HEK293 (cell line): ENCODE measurements around the gene ATAD1.

ENCODE experiments used
- CTCF ChIA-PET: fragments of 350-600 bp; formaldehyde crosslinking; extraction: SDS; loops from one replicate; lab custom pipeline; 2021; ENCODE audit warnings: antibody characterized with exemption; lab: Yijun Ruan, JAX
- POLR2A ChIA-PET: fragments of 300-600 bp; formaldehyde crosslinking; extraction: SDS; loops from one replicate; lab custom pipeline; 2020; ENCODE audit warnings: antibody characterized with exemption, inconsistent platforms; lab: Yijun Ruan, JAX
- H3K27ac ChIP-seq: fragments of 200-500 bp; sonication (Bioruptor generic); 2 replicates; pipeline ENCODE4 v1.5.1; 2014; ENCODE audit warnings: low read depth, low read length, control low read depth, inconsistent platforms; ENCODE audit errors: extremely low read depth
- H3K36me3 ChIP-seq, 2 experiments: fragments of 200-500 bp in 1 of 2; sonication (Bioruptor generic) in 1 of 2; 1 replicate in 1 of 2; 2 replicates in 1 of 2; pipeline ENCODE4 v1.5.1; 2014 to 2017; ENCODE audit warnings: inconsistent platforms in 2 of 2, low read length in 2 of 2; ENCODE audit not compliant: control insufficient read depth in 2 of 2, insufficient read depth in 1 of 2
- H3K4me1 ChIP-seq: fragments of 200-500 bp; sonication (Bioruptor generic); 2 replicates; pipeline ENCODE4 v1.5.1; 2014; ENCODE audit warnings: mild to moderate bottlenecking, low read length, inconsistent platforms; ENCODE audit not compliant: control insufficient read depth, insufficient read depth
- H3K4me3 ChIP-seq: 2 replicates; pipeline ENCODE4 v1.5.1; 2011; ENCODE audit warnings: low read depth, mild to moderate bottlenecking, control low read depth, low read length, moderate library complexity
- H3K9me3 ChIP-seq: fragments of 200-500 bp; sonication (Bioruptor generic); 2 replicates; pipeline ENCODE4 v1.5.1; 2014; ENCODE audit warnings: low read depth, low read length, inconsistent platforms; ENCODE audit not compliant: control insufficient read depth, insufficient read depth
- CTCF ChIP-seq: fragments of 450-650 bp; formaldehyde crosslinking; IDR thresholded peaks from 2 replicates; pipeline ENCODE4 v1.5.1; 2016; ENCODE audit warnings: missing biosample characterization, missing genetic modification characterization
- KLF1 ChIP-seq: fragments of 450-650 bp; formaldehyde crosslinking; IDR thresholded peaks from 2 replicates; pipeline ENCODE4 v1.5.1; 2016; ENCODE audit warnings: missing biosample characterization, missing genetic modification characterization
- KLF10 ChIP-seq: fragments of 450-650 bp; IDR thresholded peaks from 2 replicates; pipeline ENCODE4 v1.5.1; 2018; ENCODE audit warnings: missing biosample characterization, mild to moderate bottlenecking, missing genetic modification characterization
- KLF17 ChIP-seq: fragments of 450-650 bp; formaldehyde crosslinking; IDR thresholded peaks from 2 replicates; pipeline ENCODE4 v1.5.1; 2016; ENCODE audit warnings: missing biosample characterization, missing genetic modification characterization
- KLF9 ChIP-seq: fragments of 450-650 bp; formaldehyde crosslinking; IDR thresholded peaks from 2 replicates; pipeline ENCODE4 v1.5.1; 2016; ENCODE audit warnings: missing biosample characterization, missing genetic modification characterization, low read depth
- OVOL3 ChIP-seq: fragments of 450-650 bp; formaldehyde crosslinking; IDR thresholded peaks from 2 replicates; pipeline ENCODE4 v1.5.1; 2016; ENCODE audit warnings: missing biosample characterization, missing genetic modification characterization
- PRDM4 ChIP-seq: fragments of 450-650 bp; formaldehyde crosslinking; IDR thresholded peaks from 2 replicates; pipeline ENCODE4 v1.5.1; 2017; ENCODE audit warnings: missing biosample characterization, missing genetic modification characterization
- PRDM6 ChIP-seq: fragments of 450-650 bp; formaldehyde crosslinking; IDR thresholded peaks from 2 replicates; pipeline ENCODE4 v1.5.1; 2017; ENCODE audit warnings: missing biosample characterization, missing genetic modification characterization
- TRIM28 ChIP-seq: IDR thresholded peaks from 2 replicates; pipeline ENCODE4 v1.6.1; 2011; ENCODE audit warnings: low read length, control low read depth, borderline replicate concordance
- WT1 ChIP-seq: fragments of 450-650 bp; formaldehyde crosslinking; IDR thresholded peaks from 2 replicates; pipeline ENCODE4 v1.5.1; 2016; ENCODE audit warnings: missing biosample characterization, missing genetic modification characterization
- YY1 ChIP-seq: fragments of 450-650 bp; formaldehyde crosslinking; IDR thresholded peaks from 2 replicates; pipeline ENCODE4 v1.5.1; 2018; ENCODE audit warnings: missing biosample characterization, missing genetic modification characterization
- ZBTB17 ChIP-seq: fragments of 450-650 bp; formaldehyde crosslinking; IDR thresholded peaks from 2 replicates; pipeline ENCODE4 v1.5.1; 2016; ENCODE audit warnings: missing biosample characterization, missing genetic modification characterization
- ZFP37 ChIP-seq: fragments of 450-650 bp; formaldehyde crosslinking; IDR thresholded peaks from 2 replicates; pipeline ENCODE4 v1.5.1; 2016; ENCODE audit warnings: missing biosample characterization, missing genetic modification characterization
- ZFP41 ChIP-seq: fragments of 450-650 bp; formaldehyde crosslinking; IDR thresholded peaks from 2 replicates; pipeline ENCODE4 v1.5.1; 2016; ENCODE audit warnings: missing biosample characterization, missing genetic modification characterization, borderline replicate concordance
- ZNF140 ChIP-seq: fragments of 450-650 bp; formaldehyde crosslinking; IDR thresholded peaks from 2 replicates; pipeline ENCODE4 v1.5.1; 2016; ENCODE audit warnings: missing biosample characterization, missing genetic modification characterization
- ZNF169 ChIP-seq: fragments of 450-650 bp; formaldehyde crosslinking; IDR thresholded peaks from 2 replicates; pipeline ENCODE4 v1.5.1; 2016; ENCODE audit warnings: missing biosample characterization, missing genetic modification characterization
- ZNF175 ChIP-seq: fragments of 450-650 bp; formaldehyde crosslinking; IDR thresholded peaks from 2 replicates; pipeline ENCODE4 v1.5.1; 2016; ENCODE audit warnings: missing biosample characterization, missing genetic modification characterization
- ZNF292 ChIP-seq: fragments of 450-650 bp; formaldehyde crosslinking; IDR thresholded peaks from 2 replicates; pipeline ENCODE4 v1.5.1; 2016; ENCODE audit warnings: low read depth, missing biosample characterization, missing genetic modification characterization, borderline replicate concordance
- ZNF335 ChIP-seq: fragments of 450-650 bp; formaldehyde crosslinking; conservative IDR thresholded peaks from 2 replicates; pipeline ENCODE4 v1.5.1; 2016; ENCODE audit warnings: missing biosample characterization, missing genetic modification characterization
- ZNF362 ChIP-seq: fragments of 450-650 bp; formaldehyde crosslinking; IDR thresholded peaks from 2 replicates; pipeline ENCODE4 v1.5.1; 2016; ENCODE audit warnings: missing biosample characterization, missing genetic modification characterization
- ZNF530 ChIP-seq: fragments of 450-650 bp; formaldehyde crosslinking; IDR thresholded peaks from 2 replicates; pipeline ENCODE4 v1.5.1; 2016; ENCODE audit warnings: low read depth, missing biosample characterization, missing genetic modification characterization
- ZNF658 ChIP-seq: fragments of 450-650 bp; formaldehyde crosslinking; IDR thresholded peaks from 2 replicates; pipeline ENCODE4; 2016; ENCODE audit warnings: missing biosample characterization, missing genetic modification characterization
- ZNF707 ChIP-seq: fragments of 450-650 bp; formaldehyde crosslinking; IDR thresholded peaks from 2 replicates; pipeline ENCODE4 v1.5.1; 2016; ENCODE audit warnings: missing biosample characterization, missing genetic modification characterization
- ZNF747 ChIP-seq: fragments of 450-650 bp; formaldehyde crosslinking; IDR thresholded peaks from 2 replicates; pipeline ENCODE4 v1.5.1; 2016; ENCODE audit warnings: missing biosample characterization, missing genetic modification characterization
- ZNF768 ChIP-seq: fragments of 450-650 bp; formaldehyde crosslinking; IDR thresholded peaks from 2 replicates; pipeline ENCODE4 v1.5.1; 2018; ENCODE audit warnings: missing biosample characterization, mild to moderate bottlenecking, missing genetic modification characterization
- ZNF785 ChIP-seq: fragments of 450-650 bp; formaldehyde crosslinking; IDR thresholded peaks from 2 replicates; pipeline ENCODE4 v1.5.1; 2016; ENCODE audit warnings: missing biosample characterization, missing genetic modification characterization
- TF ChIP-seq, protein P1 (sequence below): fragments of 450-650 bp; formaldehyde crosslinking; IDR thresholded peaks from 2 replicates; pipeline ENCODE4 v1.5.1; 2016; ENCODE audit warnings: missing biosample characterization, missing genetic modification characterization, low read depth

Gene ATAD1

GRCh38 chr10:87863053-87863943, 45.3 kb upstream of the ATAD1 start, which contains the start of the genes KLLN and PTEN (continued):
- TF ChIP-seq ZFP41 (no peak), ZNF362 (no peak), PRDM6 (tag by site-specific recombination) (0 out of 2 replicates have a peak, but pooled peaks have one; percentile 33), ZNF175 (no peak), ZNF768 (tag by site-specific recombination) (no peak), ZNF530 (tag by site-specific recombination) (no peak), ZNF707 (tag by site-specific recombination) (no peak), ZNF169 (tag by site-specific recombination) (no peak), ZNF292 (no peak), KLF17 (tag by site-specific recombination) (peak; percentile 85), WT1 (tag by site-specific recombination) (peak; percentile 26; the same call in 1 of the 2 replicates)

DNA sequence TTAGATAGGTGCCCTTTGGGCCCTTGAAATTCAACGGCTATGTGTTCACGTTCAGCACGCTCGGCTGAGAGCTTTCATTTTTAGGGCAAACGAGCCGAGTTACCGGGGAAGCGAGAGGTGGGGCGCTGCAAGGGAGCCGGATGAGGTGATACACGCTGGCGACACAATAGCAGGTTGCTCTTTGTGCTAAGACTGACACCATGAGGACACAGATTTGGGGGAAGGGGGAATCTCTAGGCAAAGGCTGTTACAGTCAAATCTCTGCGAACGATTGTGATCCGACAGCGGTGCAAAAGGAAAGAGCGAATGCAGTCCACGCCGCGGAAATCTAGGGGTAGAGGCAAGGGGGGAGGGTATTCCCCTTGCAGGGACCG, 44.6 kb upstream of the ATAD1 start:
- peak overlapping the region; percentile 99 for H3K27ac ChIP-seq
- peaks cover 12% of the 10 kb centered on the region; the same call in 1 of the 2 replicates for H3K4me1 ChIP-seq
- POLR2A ChIA-PET: interaction anchor here (0.8 to 2.9 kb wide), 19 partner anchors 9 to 527 kb away, joined by 3 to 30 read pairs (median 4); partner anchors contain the start of gene ATAD1
- peak overlapping the region; percentile 60 for H3K4me3 ChIP-seq
- H3K9me3 ChIP-seq: no peaks in the 10 kb centered on the region
- no peaks in the 10 kb centered on the region for H3K36me3 ChIP-seq
- CTCF ChIA-PET: interaction anchor here (0.6 to 1.4 kb wide), 5 partner anchors 11 to 459 kb away, joined by 3 to 4 read pairs (median 3); no protein-coding TSS in a partner anchor
- TF ChIP-seq ZNF335 (tag by site-specific recombination) (peak; percentile 66; the same call in 1 of the 2 replicates), ZFP37 (tag by site-specific recombination) (no peak), ZNF658 (tag by site-specific recombination) (no peak), CTCF (tag by site-specific recombination) (peak; percentile 61; the same call in 1 of the 2 replicates), ZBTB17 (tag by site-specific recombination) (peak; percentile 28), ZNF747 (tag by site-specific recombination) (no peak), ZNF785 (no peak), PRDM4 (tag by site-specific recombination) (no peak), ZNF140 (tag by site-specific recombination) (no peak), KLF9 (tag by site-specific recombination) (no peak), YY1 (tag by site-specific recombination) (no peak), KLF10 (tag by site-specific recombination) (no peak), OVOL3 (tag by site-specific recombination) (no peak), KLF1 (tag by site-specific recombination) (no peak), TRIM28 (peak; percentile 29; the same call in 1 of the 2 replicates)
- TF ChIP-seq, protein P1, sequence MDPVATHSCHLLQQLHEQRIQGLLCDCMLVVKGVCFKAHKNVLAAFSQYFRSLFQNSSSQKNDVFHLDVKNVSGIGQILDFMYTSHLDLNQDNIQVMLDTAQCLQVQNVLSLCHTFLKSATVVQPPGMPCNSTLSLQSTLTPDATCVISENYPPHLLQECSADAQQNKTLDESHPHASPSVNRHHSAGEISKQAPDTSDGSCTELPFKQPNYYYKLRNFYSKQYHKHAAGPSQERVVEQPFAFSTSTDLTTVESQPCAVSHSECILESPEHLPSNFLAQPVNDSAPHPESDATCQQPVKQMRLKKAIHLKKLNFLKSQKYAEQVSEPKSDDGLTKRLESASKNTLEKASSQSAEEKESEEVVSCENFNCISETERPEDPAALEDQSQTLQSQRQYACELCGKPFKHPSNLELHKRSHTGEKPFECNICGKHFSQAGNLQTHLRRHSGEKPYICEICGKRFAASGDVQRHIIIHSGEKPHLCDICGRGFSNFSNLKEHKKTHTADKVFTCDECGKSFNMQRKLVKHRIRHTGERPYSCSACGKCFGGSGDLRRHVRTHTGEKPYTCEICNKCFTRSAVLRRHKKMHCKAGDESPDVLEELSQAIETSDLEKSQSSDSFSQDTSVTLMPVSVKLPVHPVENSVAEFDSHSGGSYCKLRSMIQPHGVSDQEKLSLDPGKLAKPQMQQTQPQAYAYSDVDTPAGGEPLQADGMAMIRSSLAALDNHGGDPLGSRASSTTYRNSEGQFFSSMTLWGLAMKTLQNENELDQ (tag by site-specific recombination): no peak
